ENCODE results near the gene HOXB3.

The HOXB3 gene

DNA sequence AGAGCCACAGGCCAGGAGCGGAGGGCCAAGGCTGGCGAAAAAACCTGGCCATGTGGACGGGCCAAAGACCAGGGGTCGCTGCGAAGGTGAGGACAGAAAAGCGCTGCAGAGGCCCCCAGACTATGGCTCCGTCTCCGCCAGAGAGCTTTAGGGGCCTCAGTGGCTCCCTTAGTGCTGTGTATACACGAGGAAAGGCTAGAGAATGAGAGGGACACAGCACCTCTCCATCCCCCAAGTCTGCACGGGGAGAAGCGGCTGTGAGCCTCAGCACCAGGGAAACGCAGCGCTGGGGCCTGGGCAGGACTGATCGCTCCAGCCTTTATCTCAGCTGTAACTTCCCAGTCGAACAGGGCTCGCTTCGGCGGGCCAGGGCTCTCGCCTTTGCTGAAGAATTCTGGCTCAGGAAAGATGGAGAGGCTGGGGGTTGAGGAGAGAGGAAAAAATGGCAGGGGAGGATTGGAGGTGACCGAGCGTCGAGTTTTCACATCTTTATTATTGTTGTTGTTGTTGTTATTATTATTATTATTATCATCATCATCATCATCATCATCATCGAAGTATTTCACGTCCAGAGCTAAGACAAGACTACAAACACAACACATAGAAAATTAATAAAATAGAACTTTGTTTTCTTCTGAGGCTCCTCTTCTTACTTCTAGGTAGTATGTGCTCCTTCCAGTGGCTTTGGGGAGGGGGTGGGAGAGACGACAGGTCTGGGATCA, 5.4 kb upstream of the HOXB3 start:
- TF ChIP-seq CTCF (IDR thresholded peaks at IDR 0.05): no peak
- Histone ChIP-seq H3K4me3 (no peak overlapping the region), H3K27ac (no peak overlapping the region)
- no peak for DNase-seq (ENCODE audit: low spot score)

- no peak for TF ChIP-seq CTCF (IDR thresholded peaks at IDR 0.05)
- DNase-seq (ENCODE audit: low spot score): no peak
- Histone ChIP-seq H3K4me3 (no peak overlapping the region), H3K27ac (no peak overlapping the region)
These were observed 4.7 kb upstream of the HOXB3 start for GRCh38 chr17:48594538-48595277.

GRCh38 chr17:48593840-48594537, 3.9 kb upstream of the HOXB3 start:
- TF ChIP-seq CTCF (IDR thresholded peaks at IDR 0.05): peak; percentile 83
- H3K4me3 ChIP-seq: peak overlapping the region; percentile 60
- peak overlapping the region in 1 of 2 donors; percentile 41 for H3K27ac ChIP-seq
- DNase-seq (ENCODE audit: low spot score): no peak

DNA sequence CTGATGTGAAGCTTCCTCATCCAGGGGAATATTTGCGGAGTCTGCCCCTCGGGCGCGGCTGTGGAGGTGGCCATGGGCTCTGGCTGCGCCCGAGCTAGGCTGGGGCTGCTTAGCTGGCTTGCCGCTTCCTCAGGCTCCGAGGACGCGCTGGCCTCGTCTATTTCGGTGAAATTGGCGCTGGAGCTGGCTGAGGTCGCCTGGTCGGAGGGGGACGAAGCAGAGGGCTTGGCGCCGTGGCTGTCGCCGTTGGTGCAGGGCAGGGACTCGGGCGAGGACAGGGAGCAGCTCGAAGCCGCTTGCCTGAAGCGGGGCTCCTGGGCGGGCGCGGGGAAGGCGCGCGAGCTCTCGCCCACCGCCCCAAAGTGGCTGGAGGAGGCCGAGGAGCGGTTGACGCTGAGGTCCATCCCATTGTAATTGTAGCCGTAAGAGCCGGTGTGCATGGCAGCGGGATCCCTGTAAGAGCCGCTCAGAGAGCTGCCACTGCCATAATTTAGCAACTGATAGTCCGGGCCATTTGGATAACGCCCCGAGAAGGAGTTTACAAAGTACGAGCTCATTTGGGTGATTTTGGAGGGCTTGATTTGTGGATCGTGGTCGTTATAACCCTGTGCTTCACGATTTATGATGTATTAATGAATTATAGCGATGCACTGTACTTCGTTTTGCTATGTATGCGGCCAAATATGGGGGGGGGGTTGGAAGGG, 3.2 kb upstream of the HOXB3 start, which contains the start of gene HOXB5:
Gene HOXB5 (minus strand): TSS at position 654 of the 704 bp plus-strand sequence. CDS start 97 bp downstream, at position 557.
- TF ChIP-seq CTCF (IDR thresholded peaks at IDR 0.05): no peak
- H3K4me3 ChIP-seq: peak within 1 kb of the TSS; percentile 60
- DNase-seq (ENCODE audit: low spot score): no peak
- H3K27ac ChIP-seq: peak within 1 kb of the TSS in 1 of 2 donors; percentile 41

- TF ChIP-seq CTCF (IDR thresholded peaks at IDR 0.05): no peak
- H3K27ac ChIP-seq: no peak overlapping the region
- no peak for DNase-seq (ENCODE audit: low spot score)
- H3K4me3 ChIP-seq: peak overlapping the region; percentile 60
These were observed 2.5 kb upstream of the HOXB3 start for GRCh38 chr17:48592577-48592976.

DNA sequence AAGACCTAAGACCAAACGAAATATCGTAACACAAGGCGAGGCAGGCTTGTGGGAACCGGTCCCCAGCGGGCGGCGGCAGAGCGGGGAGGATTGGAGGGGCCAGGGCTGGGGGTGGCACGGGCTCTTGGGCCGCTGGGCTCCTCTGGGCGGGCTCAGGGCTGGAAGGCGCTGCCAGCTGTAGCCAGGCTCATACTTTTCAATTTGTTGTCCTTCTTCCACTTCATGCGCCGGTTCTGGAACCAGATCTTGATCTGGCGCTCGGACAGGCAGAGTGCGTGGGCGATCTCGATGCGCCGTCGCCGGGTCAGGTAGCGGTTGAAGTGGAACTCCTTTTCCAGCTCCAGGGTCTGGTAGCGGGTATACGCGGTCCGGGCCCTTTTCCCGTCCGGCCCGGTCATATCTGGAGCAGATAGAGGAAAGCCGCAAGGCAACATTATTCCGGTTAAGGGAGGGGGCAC, 2.0 kb upstream of the HOXB3 start:
- TF ChIP-seq CTCF (IDR thresholded peaks at IDR 0.05): no peak

More for the DNA sequence above, 2.0 kb upstream of the HOXB3 start:
- DNase-seq (ENCODE audit: low spot score): no peak
- Histone ChIP-seq H3K27ac (no peak overlapping the region), H3K4me3 (peak overlapping the region; percentile 60)
